Measurements from ENCODE around the gene EFNA5.

EFNA5 gene

DNA sequence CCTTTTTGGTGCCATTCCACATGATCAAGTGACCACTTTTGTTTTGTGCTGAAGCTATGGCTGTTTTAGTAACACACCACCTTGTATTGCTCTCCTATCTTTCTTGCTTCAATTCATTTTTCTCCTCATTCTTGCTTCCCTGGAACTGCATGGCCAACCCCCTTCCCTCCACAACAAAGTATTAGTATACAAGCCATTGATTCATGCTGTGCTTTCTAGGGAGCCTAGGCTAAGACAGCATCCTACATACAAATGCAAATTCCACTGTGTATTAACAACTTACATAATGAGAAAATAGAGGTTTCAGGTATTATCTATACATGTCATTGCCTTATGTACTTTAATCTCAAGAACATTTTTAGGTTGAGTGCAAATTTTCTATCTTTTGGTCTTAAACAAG, 141.1 kb downstream of the EFNA5 start:
- no peak overlapping the region for H3K27ac ChIP-seq
- TF ChIP-seq ZFX (IDR thresholded peaks at IDR 0.05; ENCODE audit: borderline replicate concordance): no peak
- TF ChIP-seq, protein P1, sequence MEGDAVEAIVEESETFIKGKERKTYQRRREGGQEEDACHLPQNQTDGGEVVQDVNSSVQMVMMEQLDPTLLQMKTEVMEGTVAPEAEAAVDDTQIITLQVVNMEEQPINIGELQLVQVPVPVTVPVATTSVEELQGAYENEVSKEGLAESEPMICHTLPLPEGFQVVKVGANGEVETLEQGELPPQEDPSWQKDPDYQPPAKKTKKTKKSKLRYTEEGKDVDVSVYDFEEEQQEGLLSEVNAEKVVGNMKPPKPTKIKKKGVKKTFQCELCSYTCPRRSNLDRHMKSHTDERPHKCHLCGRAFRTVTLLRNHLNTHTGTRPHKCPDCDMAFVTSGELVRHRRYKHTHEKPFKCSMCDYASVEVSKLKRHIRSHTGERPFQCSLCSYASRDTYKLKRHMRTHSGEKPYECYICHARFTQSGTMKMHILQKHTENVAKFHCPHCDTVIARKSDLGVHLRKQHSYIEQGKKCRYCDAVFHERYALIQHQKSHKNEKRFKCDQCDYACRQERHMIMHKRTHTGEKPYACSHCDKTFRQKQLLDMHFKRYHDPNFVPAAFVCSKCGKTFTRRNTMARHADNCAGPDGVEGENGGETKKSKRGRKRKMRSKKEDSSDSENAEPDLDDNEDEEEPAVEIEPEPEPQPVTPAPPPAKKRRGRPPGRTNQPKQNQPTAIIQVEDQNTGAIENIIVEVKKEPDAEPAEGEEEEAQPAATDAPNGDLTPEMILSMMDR (IDR thresholded peaks at IDR 0.05): no peak

DNA sequence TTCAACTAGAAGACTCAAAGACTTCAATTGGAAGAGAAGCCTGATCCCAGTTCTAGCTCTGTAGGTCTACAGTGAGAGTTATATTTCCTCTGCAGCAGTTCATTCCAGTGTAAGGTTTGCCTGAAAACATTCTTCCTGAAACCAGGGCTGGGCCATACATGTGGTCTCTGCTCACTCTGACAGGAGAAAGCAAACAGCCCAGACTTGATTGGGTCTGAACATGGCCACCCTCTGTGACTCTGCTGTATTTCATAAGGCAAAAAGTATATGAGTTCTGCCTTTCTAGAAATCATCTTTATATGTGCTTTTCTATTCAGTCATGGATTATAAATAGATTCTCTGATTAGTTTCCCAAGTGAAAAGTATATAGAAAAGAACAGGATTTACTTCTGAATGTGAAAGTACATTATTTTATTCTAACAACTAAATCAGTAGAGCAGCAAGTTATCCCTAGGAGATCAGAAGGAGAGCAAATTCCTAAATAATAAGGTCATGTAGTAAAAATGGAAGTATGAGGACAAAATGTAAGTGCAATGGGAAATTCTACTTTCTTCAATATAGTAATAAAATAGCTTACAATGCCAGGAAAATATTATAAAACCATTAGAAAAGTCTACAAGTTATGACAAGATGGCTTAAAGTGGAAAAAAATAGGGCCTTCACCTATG, 144.3 kb downstream of the EFNA5 start:
- no peak overlapping the region for H3K27ac ChIP-seq
- no peak for TF ChIP-seq ZFX (IDR thresholded peaks at IDR 0.05; ENCODE audit: borderline replicate concordance)
- TF ChIP-seq, protein P1 (IDR thresholded peaks at IDR 0.05): no peak

DNA sequence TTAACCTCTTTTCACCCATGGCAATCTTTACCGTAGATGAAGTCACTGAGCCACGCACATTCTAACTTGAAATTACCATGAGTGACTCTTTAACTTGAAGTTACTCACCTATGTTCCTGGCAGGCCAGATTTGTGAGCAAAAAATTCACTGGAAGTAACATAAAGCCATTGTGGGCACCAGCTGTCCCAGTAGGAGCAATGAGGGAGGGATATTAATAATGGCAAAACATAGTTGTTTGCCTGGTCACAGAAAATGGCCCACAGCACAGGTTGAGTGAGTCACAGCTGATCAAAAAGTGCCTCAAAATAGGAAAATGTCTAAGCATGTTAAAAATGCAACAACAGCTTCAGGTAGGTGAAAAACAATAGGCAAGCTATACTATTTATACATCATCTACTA, 146.6 kb downstream of the EFNA5 start:
- no peak overlapping the region for H3K27ac ChIP-seq
- no peak for TF ChIP-seq ZFX (IDR thresholded peaks at IDR 0.05; ENCODE audit: borderline replicate concordance)
- TF ChIP-seq, protein P1 (IDR thresholded peaks at IDR 0.05): no peak

DNA sequence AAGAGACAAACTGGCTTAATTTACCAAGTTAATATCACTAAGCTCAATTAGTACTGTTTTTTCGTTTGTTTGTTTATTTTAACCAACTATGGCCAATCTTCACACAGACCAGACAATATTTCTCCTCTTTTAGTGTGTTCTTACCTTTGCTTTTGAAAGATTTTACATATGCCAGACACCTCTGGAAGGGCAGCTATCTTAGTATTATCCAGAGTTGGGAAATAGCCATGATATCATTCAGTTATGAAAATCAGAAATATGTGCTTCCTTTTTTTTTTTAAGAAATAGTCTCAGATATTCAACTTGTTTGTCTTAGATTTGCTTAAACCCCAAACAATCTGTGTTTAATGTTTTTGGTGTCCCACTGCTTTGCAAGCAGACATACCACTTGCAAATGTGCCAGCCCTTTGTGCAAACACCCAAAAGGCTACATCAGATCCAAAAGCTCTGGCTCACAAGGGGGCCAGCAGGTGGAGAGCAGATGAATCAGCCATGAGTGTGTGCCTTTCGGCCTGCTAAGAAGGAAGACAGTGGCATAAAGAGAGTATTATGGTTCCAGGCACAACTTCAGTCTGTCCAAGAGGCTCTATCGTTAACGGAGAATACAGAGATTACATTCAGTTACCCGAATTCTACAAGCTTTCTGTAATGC, 147.6 kb downstream of the EFNA5 start:
- no peak overlapping the region for H3K27ac ChIP-seq
- no peak for TF ChIP-seq ZFX (IDR thresholded peaks at IDR 0.05; ENCODE audit: borderline replicate concordance)
- TF ChIP-seq, protein P1 (IDR thresholded peaks at IDR 0.05): no peak

GRCh38 chr5:107522456-107522855, 148.3 kb downstream of the EFNA5 start:
- TF ChIP-seq, protein P1 (IDR thresholded peaks at IDR 0.05): no peak
- TF ChIP-seq ZFX (IDR thresholded peaks at IDR 0.05; ENCODE audit: borderline replicate concordance): no peak

GRCh38 chr5:107519900-107520354, 150.8 kb downstream of the EFNA5 start:
- H3K27ac ChIP-seq: no peak overlapping the region
- TF ChIP-seq, protein P1 (IDR thresholded peaks at IDR 0.05): no peak
- no peak for TF ChIP-seq ZFX (IDR thresholded peaks at IDR 0.05; ENCODE audit: borderline replicate concordance)

More at GRCh38 chr5:107522456-107522855, 148.3 kb downstream of the EFNA5 start:
- H3K27ac ChIP-seq: no peak overlapping the region

- TF ChIP-seq ZFX (IDR thresholded peaks at IDR 0.05; ENCODE audit: borderline replicate concordance): no peak
- TF ChIP-seq, protein P1 (IDR thresholded peaks at IDR 0.05): no peak
- no peak overlapping the region for H3K27ac ChIP-seq
These were observed 152.1 kb downstream of the EFNA5 start for GRCh38 chr5:107518616-107519015.

Data from 22Rv1 (cell line).